HepG2 (cell line): ENCODE measurements around the gene GTF2H4. TPM values are rescaled to one million over a fixed set of nuclear protein-coding genes. Genes with fewer than 3 reads are reported as not detected.

ENCODE experiments used
- CC2D1A ChIP-seq: sonication (generic); formaldehyde crosslinking; IDR thresholded peaks from 2 replicates; pipeline ENCODE4 v1.8.1; 2023; ENCODE audit warnings: mild to moderate bottlenecking, missing genetic modification reagents
- ISX ChIP-seq: sonication (generic); formaldehyde crosslinking; conservative IDR thresholded peaks from 2 replicates; pipeline ENCODE4 v1.5.0; 2020; ENCODE audit warnings: missing genetic modification reagents
- JDP2 ChIP-seq: sonication (generic); formaldehyde crosslinking; IDR thresholded peaks from 2 replicates; pipeline ENCODE4 v1.8.1; 2022; ENCODE audit warnings: missing genetic modification reagents, borderline replicate concordance
- RARA ChIP-seq: IDR thresholded peaks from 2 replicates; pipeline ENCODE4 v1.6.1; 2016; ENCODE audit warnings: missing genetic modification reagents, missing compliant biosample characterization
- SALL1 ChIP-seq: sonication (generic); formaldehyde crosslinking; IDR thresholded peaks from 2 replicates; pipeline ENCODE4 v1.8.0; 2022; ENCODE audit warnings: mild to moderate bottlenecking, missing genetic modification reagents
- SRF ChIP-seq: IDR thresholded peaks from 2 replicates; pipeline ENCODE4 v1.6.1; 2011; ENCODE audit warnings: mild to moderate bottlenecking, low read depth, low read length, moderate library complexity
- THAP7 ChIP-seq: sonication (generic); formaldehyde crosslinking; IDR thresholded peaks from 2 replicates; pipeline ENCODE4 v1.8.1; 2023; ENCODE audit warnings: mild to moderate bottlenecking, missing genetic modification reagents
- ZKSCAN1 ChIP-seq: fragments of 150-350 bp; IDR thresholded peaks from 2 replicates; pipeline ENCODE4 v1.6.1; 2014; ENCODE audit warnings: low read length
- ZNF234 ChIP-seq: sonication (generic); formaldehyde crosslinking; conservative IDR thresholded peaks from 2 replicates; pipeline ENCODE4 v1.5.1; 2020; ENCODE audit warnings: mild to moderate bottlenecking, missing genetic modification reagents
- ZNF33B ChIP-seq: sonication (generic); formaldehyde crosslinking; IDR thresholded peaks from 2 replicates; pipeline ENCODE4 v1.5.1; 2020; ENCODE audit warnings: mild to moderate bottlenecking, missing genetic modification reagents
- ZNF609 ChIP-seq: sonication (generic); formaldehyde crosslinking; IDR thresholded peaks from 2 replicates; pipeline ENCODE4 v1.4.0; 2020; ENCODE audit warnings: mild to moderate bottlenecking, missing genetic modification reagents, borderline replicate concordance
- ZNF788 ChIP-seq: sonication (generic); formaldehyde crosslinking; IDR thresholded peaks from 2 replicates; pipeline ENCODE4 v1.5.0; 2020; ENCODE audit warnings: mild to moderate bottlenecking, missing genetic modification reagents, borderline replicate concordance
- ZSCAN25 ChIP-seq: sonication (generic); formaldehyde crosslinking; IDR thresholded peaks from 2 replicates; pipeline ENCODE4 v1.8.0; 2022; ENCODE audit warnings: mild to moderate bottlenecking, missing genetic modification reagents
- polyA plus RNA-seq, 8 experiments: library from polyadenylated mRNA; depleted of rRNA in 3 of 8; stranded (reverse) in 7 of 8; unstranded in 1 of 8; fragments of >200 nt; fragmentation: Illumina TruSeq in 4 of 8; extraction: Trizol in 4 of 8; gene quantifications; 2 replicates each; pipeline versions ENCODE4 v1.2.1 to v1.2.3, GENCODE V29; 2011 to 2016; ENCODE audit warnings: low read depth in 4 of 8, missing spikeins in 1 of 8, mixed read lengths in 1 of 8; ENCODE audit not compliant: insufficient read depth in 1 of 8
- total RNA-seq, 5 experiments: library from RNA; depleted of rRNA; stranded (reverse); fragments of >200 nt; fragmentation: Illumina TruSeq; extraction: Trizol; gene quantifications; 2 replicates each; pipeline ENCODE4 v1.2.3, GENCODE V29; 2016; ENCODE audit warnings: low read depth in 1 of 5
- TF ChIP-seq, protein P1 (sequence below): sonication (generic); formaldehyde crosslinking; IDR thresholded peaks from 2 replicates; pipeline ENCODE4 v1.8.1; 2022; ENCODE audit warnings: mild to moderate bottlenecking, missing genetic modification reagents
- TF ChIP-seq, protein P2 (sequence below): sonication (generic); formaldehyde crosslinking; IDR thresholded peaks from 2 replicates; pipeline ENCODE4 v1.4.0; 2020; ENCODE audit warnings: missing genetic modification reagents
- TF ChIP-seq, protein P3 (sequence below): sonication (generic); formaldehyde crosslinking; IDR thresholded peaks from 2 replicates; pipeline ENCODE4 v1.4.0; 2020; ENCODE audit warnings: missing genetic modification reagents, borderline replicate concordance

GTF2H4 gene
- total and polyA plus RNA-seq, 2 of the 13 experiments (the other 11 are each of a cell fraction or from before 2014, with no cell fraction given) = 15.9 to 49.3 TPM

- TF ChIP-seq, protein P1, sequence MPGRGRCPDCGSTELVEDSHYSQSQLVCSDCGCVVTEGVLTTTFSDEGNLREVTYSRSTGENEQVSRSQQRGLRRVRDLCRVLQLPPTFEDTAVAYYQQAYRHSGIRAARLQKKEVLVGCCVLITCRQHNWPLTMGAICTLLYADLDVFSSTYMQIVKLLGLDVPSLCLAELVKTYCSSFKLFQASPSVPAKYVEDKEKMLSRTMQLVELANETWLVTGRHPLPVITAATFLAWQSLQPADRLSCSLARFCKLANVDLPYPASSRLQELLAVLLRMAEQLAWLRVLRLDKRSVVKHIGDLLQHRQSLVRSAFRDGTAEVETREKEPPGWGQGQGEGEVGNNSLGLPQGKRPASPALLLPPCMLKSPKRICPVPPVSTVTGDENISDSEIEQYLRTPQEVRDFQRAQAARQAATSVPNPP (CRISPR knock-in tag) = peak; percentile 84; the same call in 1 of the 2 replicates
- TF ChIP-seq ZSCAN25 (CRISPR knock-in tag) = peak; percentile 26; the same call in 1 of the 2 replicates
- no peak; the same call in 1 of the 2 replicates for TF ChIP-seq ZNF609 (CRISPR knock-in tag)
- TF ChIP-seq, protein P2, sequence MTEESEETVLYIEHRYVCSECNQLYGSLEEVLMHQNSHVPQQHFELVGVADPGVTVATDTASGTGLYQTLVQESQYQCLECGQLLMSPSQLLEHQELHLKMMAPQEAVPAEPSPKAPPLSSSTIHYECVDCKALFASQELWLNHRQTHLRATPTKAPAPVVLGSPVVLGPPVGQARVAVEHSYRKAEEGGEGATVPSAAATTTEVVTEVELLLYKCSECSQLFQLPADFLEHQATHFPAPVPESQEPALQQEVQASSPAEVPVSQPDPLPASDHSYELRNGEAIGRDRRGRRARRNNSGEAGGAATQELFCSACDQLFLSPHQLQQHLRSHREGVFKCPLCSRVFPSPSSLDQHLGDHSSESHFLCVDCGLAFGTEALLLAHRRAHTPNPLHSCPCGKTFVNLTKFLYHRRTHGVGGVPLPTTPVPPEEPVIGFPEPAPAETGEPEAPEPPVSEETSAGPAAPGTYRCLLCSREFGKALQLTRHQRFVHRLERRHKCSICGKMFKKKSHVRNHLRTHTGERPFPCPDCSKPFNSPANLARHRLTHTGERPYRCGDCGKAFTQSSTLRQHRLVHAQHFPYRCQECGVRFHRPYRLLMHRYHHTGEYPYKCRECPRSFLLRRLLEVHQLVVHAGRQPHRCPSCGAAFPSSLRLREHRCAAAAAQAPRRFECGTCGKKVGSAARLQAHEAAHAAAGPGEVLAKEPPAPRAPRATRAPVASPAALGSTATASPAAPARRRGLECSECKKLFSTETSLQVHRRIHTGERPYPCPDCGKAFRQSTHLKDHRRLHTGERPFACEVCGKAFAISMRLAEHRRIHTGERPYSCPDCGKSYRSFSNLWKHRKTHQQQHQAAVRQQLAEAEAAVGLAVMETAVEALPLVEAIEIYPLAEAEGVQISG (CRISPR knock-in tag) = peak; percentile 96
- no peak; the same call in 1 of the 2 replicates for TF ChIP-seq ZNF33B (CRISPR knock-in tag)
- 0 out of 2 replicates have a peak, but pooled peaks have one; percentile 62 for TF ChIP-seq SRF
- TF ChIP-seq, protein P3, sequence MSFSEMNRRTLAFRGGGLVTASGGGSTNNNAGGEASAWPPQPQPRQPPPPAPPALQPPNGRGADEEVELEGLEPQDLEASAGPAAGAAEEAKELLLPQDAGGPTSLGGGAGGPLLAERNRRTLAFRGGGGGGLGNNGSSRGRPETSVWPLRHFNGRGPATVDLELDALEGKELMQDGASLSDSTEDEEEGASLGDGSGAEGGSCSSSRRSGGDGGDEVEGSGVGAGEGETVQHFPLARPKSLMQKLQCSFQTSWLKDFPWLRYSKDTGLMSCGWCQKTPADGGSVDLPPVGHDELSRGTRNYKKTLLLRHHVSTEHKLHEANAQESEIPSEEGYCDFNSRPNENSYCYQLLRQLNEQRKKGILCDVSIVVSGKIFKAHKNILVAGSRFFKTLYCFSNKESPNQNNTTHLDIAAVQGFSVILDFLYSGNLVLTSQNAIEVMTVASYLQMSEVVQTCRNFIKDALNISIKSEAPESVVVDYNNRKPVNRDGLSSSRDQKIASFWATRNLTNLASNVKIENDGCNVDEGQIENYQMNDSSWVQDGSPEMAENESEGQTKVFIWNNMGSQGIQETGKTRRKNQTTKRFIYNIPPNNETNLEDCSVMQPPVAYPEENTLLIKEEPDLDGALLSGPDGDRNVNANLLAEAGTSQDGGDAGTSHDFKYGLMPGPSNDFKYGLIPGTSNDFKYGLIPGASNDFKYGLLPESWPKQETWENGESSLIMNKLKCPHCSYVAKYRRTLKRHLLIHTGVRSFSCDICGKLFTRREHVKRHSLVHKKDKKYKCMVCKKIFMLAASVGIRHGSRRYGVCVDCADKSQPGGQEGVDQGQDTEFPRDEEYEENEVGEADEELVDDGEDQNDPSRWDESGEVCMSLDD (CRISPR knock-in tag) = no peak
- TF ChIP-seq ZNF234 (CRISPR knock-in tag) = 0 out of 2 replicates have a peak, but pooled peaks have one; percentile 30
- peak; percentile 92 for TF ChIP-seq ZNF788 (CRISPR knock-in tag)
- TF ChIP-seq SALL1 (CRISPR knock-in tag) = peak; percentile 75; the same call in 1 of the 2 replicates
- no peak; the same call in 1 of the 2 replicates for TF ChIP-seq THAP7 (CRISPR knock-in tag)
- TF ChIP-seq RARA (CRISPR knock-in tag) = no peak
- no peak for TF ChIP-seq JDP2
- no peak for TF ChIP-seq CC2D1A (CRISPR knock-in tag)
- peak; percentile 32; the same call in 1 of the 2 replicates for TF ChIP-seq ZKSCAN1
- TF ChIP-seq ISX = no peak
These were observed at the start of gene GTF2H4 (continued) for GRCh38 chr6:30907758-30908591.
